HEK293T (cell line): ENCODE results near the gene SYNPO2.

ENCODE experiments used
- BHLHE40 ChIP-seq: fragments of 450-650 bp; IDR thresholded peaks from 2 replicates; pipeline ENCODE4 v1.6.1; 2016; ENCODE audit warnings: mild to moderate bottlenecking, moderate library complexity, borderline replicate concordance
- ELF4 ChIP-seq: fragments of 450-650 bp; IDR thresholded peaks from 2 replicates; pipeline ENCODE4 v1.6.1; 2017; ENCODE audit warnings: antibody characterized with exemption
- FOXA1 ChIP-seq: fragments of 450-650 bp; IDR thresholded peaks from 2 replicates; pipeline ENCODE4 v1.6.1; 2016; ENCODE audit warnings: mild to moderate bottlenecking
- FOXK2 ChIP-seq: fragments of 450-650 bp; IDR thresholded peaks from 2 replicates; pipeline ENCODE4 v1.6.1; 2016; ENCODE audit warnings: mild to moderate bottlenecking
- FOXM1 ChIP-seq: fragments of 450-650 bp; IDR thresholded peaks from 2 replicates; pipeline ENCODE4 v1.6.1; 2017; ENCODE audit warnings: mild to moderate bottlenecking, borderline replicate concordance
- L3MBTL2 ChIP-seq: fragments of 450-650 bp; conservative IDR thresholded peaks from 2 replicates; pipeline ENCODE4 v1.6.1; 2016; ENCODE audit warnings: mild to moderate bottlenecking
- NFRKB ChIP-seq: fragments of 450-650 bp; IDR thresholded peaks from 2 replicates; pipeline ENCODE4 v1.6.1; 2016; ENCODE audit warnings: mild to moderate bottlenecking, moderate library complexity
- PKNOX1 ChIP-seq: fragments of 450-650 bp; IDR thresholded peaks from 2 replicates; pipeline ENCODE4 v1.6.1; 2016
- SP1 ChIP-seq: fragments of 450-650 bp; IDR thresholded peaks from 2 replicates; pipeline ENCODE4 v1.6.1; 2017
- SUZ12 ChIP-seq: fragments of 450-650 bp; IDR thresholded peaks from 2 replicates; pipeline ENCODE4 v1.6.1; 2016; ENCODE audit warnings: mild to moderate bottlenecking
- ZNF384 ChIP-seq: fragments of 450-650 bp; IDR thresholded peaks from 2 replicates; pipeline ENCODE4 v1.6.1; 2016

GRCh38 chr4:118877797-118878196 is 10.9 kb upstream of the SYNPO2 start:
- no peak for TF ChIP-seq FOXM1
- TF ChIP-seq SUZ12: no peak
- no peak for TF ChIP-seq SP1
- TF ChIP-seq NFRKB: no peak
- no peak for TF ChIP-seq PKNOX1
- no peak for TF ChIP-seq ELF4
- no peak for TF ChIP-seq BHLHE40
- no peak for TF ChIP-seq FOXK2
- TF ChIP-seq ZNF384: no peak
- no peak for TF ChIP-seq FOXA1
- no peak for TF ChIP-seq L3MBTL2
